NB4 (cell line): ENCODE measurements around the gene RAP1GAP2.
"Not testable (repeated sequence)": the region's sequence is repeated elsewhere in the genome, so short reads cannot be mapped to it uniquely, and the experiment has no call there.

Source experiments
- CTCF ChIP-seq: IDR thresholded peaks from one replicate; pipeline ENCODE4 v1.5.1; 2012; ENCODE audit warnings: low read depth, low read length
- MAX ChIP-seq: IDR thresholded peaks from 2 replicates; pipeline ENCODE4 v1.6.1; 2011; ENCODE audit warnings: low read depth, low read length
- MYC ChIP-seq: IDR thresholded peaks from 2 replicates; pipeline ENCODE4 v1.6.1; 2011; ENCODE audit warnings: low read depth, low read length
- POLR2A ChIP-seq: IDR thresholded peaks from 2 replicates; pipeline ENCODE4 v1.6.1; 2011; ENCODE audit warnings: mild to moderate bottlenecking; ENCODE audit not compliant: insufficient read length; ENCODE audit errors: extremely low read depth

- not testable (repeated sequence) for TF ChIP-seq CTCF, POLR2A, MAX, MYC
These were observed 258.6 kb downstream of the RAP1GAP2 start for GRCh38 chr17:3054868-3055267.
